Keratinocyte (primary cell): ENCODE data around the gene CELF2. TPM values are rescaled to one million over a fixed set of nuclear protein-coding genes. Genes with fewer than 3 reads are reported as not detected.

ENCODE experiments used
- DNase-seq: peaks from one replicate; pipeline ENCODE4 v3.0.0-alpha.2; 2011; ENCODE audit warnings: low read depth, missing footprints, low spot score
- FAIRE-seq: peaks from 2 replicates; lab custom pipeline; 2011; peaks lifted over from hg19 to GRCh38; lab: Jason Lieb, UNC
- H2AFZ ChIP-seq: 2 replicates; pipeline ENCODE4 v1.6.0; 2012; ENCODE audit warnings: low read length, control low read depth, inconsistent platforms; ENCODE audit not compliant: control insufficient read depth
- H3K27ac ChIP-seq: 2 replicates; pipeline ENCODE4 v1.5.1; 2011; ENCODE audit warnings: low read length; ENCODE audit not compliant: control insufficient read depth, insufficient read depth
- H3K27me3 ChIP-seq: 3 replicates; pipeline ENCODE4 v1.6.0; 2011; ENCODE audit warnings: low read length; ENCODE audit not compliant: control insufficient read depth, insufficient read depth; ENCODE audit errors: extremely low read depth
- H3K36me3 ChIP-seq, 2 experiments: 2 replicates in 1 of 2; 3 replicates in 1 of 2; pipeline ENCODE4 v1.5.1; 2011; ENCODE audit warnings: low read length in 2 of 2, mild to moderate bottlenecking in 1 of 2; ENCODE audit not compliant: control insufficient read depth in 2 of 2, insufficient read depth in 2 of 2; ENCODE audit errors: extremely low read depth in 1 of 2
- H3K4me1 ChIP-seq: 3 replicates; pipeline ENCODE4 v1.5.1; 2011; ENCODE audit warnings: low read length; ENCODE audit not compliant: control insufficient read depth, insufficient read depth; ENCODE audit errors: extremely low read depth
- H3K4me2 ChIP-seq: 3 replicates; pipeline ENCODE4 v1.6.0; 2011; ENCODE audit warnings: low read depth, low read length; ENCODE audit not compliant: control insufficient read depth, insufficient read depth; ENCODE audit errors: extremely low read depth
- H3K4me3 ChIP-seq, 3 experiments: fragments of 200-600 bp in 1 of 3; sonication (generic) in 1 of 3; 2 replicates in 2 of 3; 3 replicates in 1 of 3; pipeline ENCODE4 v1.5.1; 2011 to 2016; ENCODE audit warnings: low read length in 3 of 3, mild to moderate bottlenecking in 3 of 3, control low read depth in 2 of 3, inconsistent platforms in 1 of 3, low read depth in 1 of 3, mixed read lengths in 1 of 3, mixed run types in 1 of 3, moderate library complexity in 1 of 3; ENCODE audit not compliant: control insufficient read depth in 2 of 3, insufficient read depth in 2 of 3; ENCODE audit errors: extremely low read depth in 1 of 3
- H3K79me2 ChIP-seq: 2 replicates; pipeline ENCODE4 v1.6.0; 2012; ENCODE audit warnings: low read length; ENCODE audit not compliant: control insufficient read depth, insufficient read depth
- H3K9ac ChIP-seq: 3 replicates; pipeline ENCODE4 v1.6.0; 2011; ENCODE audit warnings: low read length; ENCODE audit not compliant: control insufficient read depth, insufficient read depth; ENCODE audit errors: extremely low read depth
- H3K9me1 ChIP-seq: 3 replicates; pipeline ENCODE4 v1.6.0; 2011; ENCODE audit warnings: low read length; ENCODE audit not compliant: control insufficient read depth, insufficient read depth; ENCODE audit errors: extremely low read depth
- H3K9me3 ChIP-seq: 2 replicates; pipeline ENCODE4 v1.5.1; 2012; ENCODE audit warnings: low read depth, low read length; ENCODE audit not compliant: control insufficient read depth
- H4K20me1 ChIP-seq: 3 replicates; pipeline ENCODE4 v1.6.0; 2011; ENCODE audit warnings: low read length; ENCODE audit not compliant: control insufficient read depth, insufficient read depth; ENCODE audit errors: extremely low read depth
- CTCF ChIP-seq, 3 experiments: IDR thresholded peaks in 1 of 3; conservative IDR thresholded peaks in 1 of 3; optimal IDR thresholded peaks in 1 of 3; 2 replicates in 2 of 3; 3 replicates in 1 of 3; pipeline versions ENCODE3 to v1.5.1; 2011; ENCODE audit warnings: low read length in 3 of 3, mild to moderate bottlenecking in 3 of 3, moderate library complexity in 2 of 3, control low read depth in 1 of 3, inconsistent platforms in 1 of 3; ENCODE audit not compliant: insufficient read depth in 2 of 3; ENCODE audit errors: extremely low read depth in 1 of 3
- EZH2 ChIP-seq: IDR thresholded peaks from one replicate; pipeline ENCODE4 v1.6.1; 2012; ENCODE audit warnings: inconsistent platforms, mild to moderate bottlenecking, low read length, moderate library complexity
- dilution Hi-C: fragments of 300-500 bp; cut with MboI; formaldehyde crosslinking; loops from one replicate; pipeline ENCODE4 v1.7.0; 2020; ENCODE audit warnings: low sequenced_read_pairs; ENCODE audit not compliant: extremely low pct_ligation_motif_present
- polyA plus RNA-seq, 5 experiments: library from polyadenylated mRNA; depleted of rRNA in 3 of 5; stranded (reverse) in 3 of 5; stranded (forward) in 1 of 5; unstranded in 1 of 5; fragments of >200 nt; gene quantifications; 1 replicate in 1 of 5; 2 replicates in 3 of 5; 3 replicates in 1 of 5; pipeline versions ENCODE4 v1.2.1 to v1.2.3, GENCODE V29; 2011 to 2012; ENCODE audit warnings: missing spikeins in 2 of 5, low read depth in 1 of 5, low replicate concordance in 1 of 5

CELF2 gene
- polyA plus RNA-seq, 1 donor (not counting 4 experiments of a cell fraction or from before 2014, with no cell fraction given) = 9.8 TPM

GRCh38 chr10:11223507-11224140, 206.0 kb downstream of the CELF2 start:
- no peak overlapping the region for H3K9ac ChIP-seq

GRCh38 chr10:11224321-11224720, 206.6 kb downstream of the CELF2 start:
- Histone ChIP-seq H3K4me1 (no peaks in the 10 kb centered on the region), H4K20me1 (no peaks in the 10 kb centered on the region), H2AFZ (no peak overlapping the region), H3K27me3 (no peaks in the 10 kb centered on the region), H3K36me3 (no peaks in the 10 kb centered on the region), H3K4me2 (no peak overlapping the region), H3K27ac (no peak overlapping the region), H3K79me2 (no peaks in the 10 kb centered on the region), H3K4me3 (no peak overlapping the region), H3K9ac (no peak overlapping the region), H3K9me3 (no peaks in the 10 kb centered on the region), H3K9me1 (no peaks in the 10 kb centered on the region)
- no peak for TF ChIP-seq CTCF (optimal IDR thresholded peaks at IDR 0.05 in 1 of 3, IDR thresholded peaks at IDR 0.05 in 1 of 3, conservative IDR thresholded peaks at IDR 0.05 in 1 of 3; ENCODE audit: extremely low read depth in 1 of 3, insufficient read depth in 2 of 3, low read length in 3 of 3)
- no peak for FAIRE-seq
- no peak for DNase-seq
- dilution Hi-C loops = no loop called here

More at GRCh38 chr10:11223507-11224140, 206.0 kb downstream of the CELF2 start:
- Histone ChIP-seq H3K4me1 (no peaks in the 10 kb centered on the region), H3K36me3 (no peaks in the 10 kb centered on the region), H3K4me2 (no peak overlapping the region), H3K27me3 (no peaks in the 10 kb centered on the region), H3K27ac (no peak overlapping the region), H3K4me3 (no peak overlapping the region), H3K9me1 (no peaks in the 10 kb centered on the region), H2AFZ (no peak overlapping the region), H3K9me3 (no peaks in the 10 kb centered on the region), H3K79me2 (no peaks in the 10 kb centered on the region), H4K20me1 (no peaks in the 10 kb centered on the region)
- TF ChIP-seq EZH2 (no peak), CTCF (optimal IDR thresholded peaks at IDR 0.05 in 1 of 3, IDR thresholded peaks at IDR 0.05 in 1 of 3, conservative IDR thresholded peaks at IDR 0.05 in 1 of 3; ENCODE audit: extremely low read depth in 1 of 3, insufficient read depth in 2 of 3, low read length in 3 of 3) (no peak)
- FAIRE-seq = no peak
- DNase-seq = no peak
- dilution Hi-C loops = no loop called here
